Hepatocyte (in vitro differentiated cells): ENCODE results near the gene HSBP1L1. TPM values are rescaled to one million over a fixed set of nuclear protein-coding genes. Genes with fewer than 3 reads are reported as not detected.

Experiments
- DNase-seq: peaks from one replicate; pipeline ENCODE4 v3.0.0-alpha.2; 2016; ENCODE audit warnings: low spot score
- H2AFZ ChIP-seq: fragments of 200-600 bp; sonication (generic); 2 replicates; pipeline ENCODE4 v1.6.0; 2016; ENCODE audit warnings: antibody characterized with exemption, mild to moderate bottlenecking
- H3K27ac ChIP-seq: fragments of 200-600 bp; sonication (generic); 2 replicates; pipeline ENCODE4 v1.5.1; 2016; ENCODE audit warnings: mild to moderate bottlenecking
- H3K27me3 ChIP-seq: fragments of 200-600 bp; sonication (generic); 2 replicates; pipeline ENCODE4 v1.6.1; 2016
- H3K36me3 ChIP-seq: fragments of 200-600 bp; sonication (generic); replicated peaks from 2 replicates; pipeline ENCODE4 v1.5.1; 2016; ENCODE audit warnings: low read depth; ENCODE audit not compliant: insufficient read depth
- H3K4me1 ChIP-seq: fragments of 200-600 bp; sonication (generic); 2 replicates; pipeline ENCODE4 v1.5.1; 2016; ENCODE audit warnings: mild to moderate bottlenecking, moderate library complexity; ENCODE audit not compliant: insufficient read depth
- H3K4me2 ChIP-seq: fragments of 200-600 bp; sonication (generic); 2 replicates; pipeline ENCODE4 v1.6.0; 2016
- H3K4me3 ChIP-seq: fragments of 200-600 bp; sonication (generic); 2 replicates; pipeline ENCODE4 v1.5.1; 2016; ENCODE audit warnings: mild to moderate bottlenecking
- H3K79me2 ChIP-seq: fragments of 200-600 bp; sonication (generic); 2 replicates; pipeline ENCODE4 v1.6.0; 2017; ENCODE audit warnings: mild to moderate bottlenecking
- H3K9me2 ChIP-seq: fragments of 200-600 bp; sonication (generic); replicated peaks from 2 replicates; pipeline ENCODE4 v1.6.0; 2017; ENCODE audit warnings: mild to moderate bottlenecking; ENCODE audit not compliant: insufficient read depth
- H3K9me3 ChIP-seq: fragments of 200-600 bp; sonication (generic); 2 replicates; pipeline ENCODE4 v1.5.1; 2016; ENCODE audit warnings: low read depth, mild to moderate bottlenecking
- H4K20me1 ChIP-seq: fragments of 200-600 bp; sonication (generic); 2 replicates; pipeline ENCODE4 v1.6.0; 2016; ENCODE audit warnings: mild to moderate bottlenecking; ENCODE audit not compliant: insufficient read depth, poor library complexity, severe bottlenecking
- EZH2 ChIP-seq: fragments of 200-600 bp; sonication (generic); IDR thresholded peaks from 2 replicates; pipeline ENCODE4 v1.6.1; 2016; ENCODE audit warnings: antibody characterized with exemption, mild to moderate bottlenecking, borderline replicate concordance
- EZH2phosphoT487 ChIP-seq: fragments of 200-600 bp; sonication (generic); IDR thresholded peaks from one replicate; pipeline ENCODE4 v1.6.1; 2018; ENCODE audit warnings: antibody characterized with exemption, mild to moderate bottlenecking, low read depth, moderate library complexity; ENCODE audit not compliant: unreplicated experiment, severe bottlenecking
- WGBS: methylation state at CpG from one replicate; pipeline ENCODE4 v1.1.6; 2016; ENCODE audit warnings: low lambda C conversion rate; ENCODE audit errors: missing lambda C conversion rate; 5-methylcytosine and 5-hydroxymethylcytosine counted together
- polyA plus RNA-seq: library from polyadenylated mRNA; unstranded; fragments of >200 nt; fragmentation: Nextera tagmentation; extraction: Ambion mirVana; gene quantifications from 2 replicates; pipeline ENCODE4 v1.2.1, GENCODE V29; 2016
- total RNA-seq: library from RNA; depleted of rRNA; stranded (reverse); fragments of >200 nt; gene quantifications from 2 replicates; pipeline ENCODE4 v1.2.3, GENCODE V29; 2014
- TF ChIP-seq, protein P1 (sequence below): fragments of 200-600 bp; sonication (generic); IDR thresholded peaks from 2 replicates; pipeline ENCODE4 v1.5.1; 2016; ENCODE audit warnings: antibody characterized with exemption, mild to moderate bottlenecking; ENCODE audit not compliant: poor library complexity

HSBP1L1 gene
- total and polyA plus RNA-seq, 2 experiments from 2014 or later: 58.7 to 81.9 TPM

DNA sequence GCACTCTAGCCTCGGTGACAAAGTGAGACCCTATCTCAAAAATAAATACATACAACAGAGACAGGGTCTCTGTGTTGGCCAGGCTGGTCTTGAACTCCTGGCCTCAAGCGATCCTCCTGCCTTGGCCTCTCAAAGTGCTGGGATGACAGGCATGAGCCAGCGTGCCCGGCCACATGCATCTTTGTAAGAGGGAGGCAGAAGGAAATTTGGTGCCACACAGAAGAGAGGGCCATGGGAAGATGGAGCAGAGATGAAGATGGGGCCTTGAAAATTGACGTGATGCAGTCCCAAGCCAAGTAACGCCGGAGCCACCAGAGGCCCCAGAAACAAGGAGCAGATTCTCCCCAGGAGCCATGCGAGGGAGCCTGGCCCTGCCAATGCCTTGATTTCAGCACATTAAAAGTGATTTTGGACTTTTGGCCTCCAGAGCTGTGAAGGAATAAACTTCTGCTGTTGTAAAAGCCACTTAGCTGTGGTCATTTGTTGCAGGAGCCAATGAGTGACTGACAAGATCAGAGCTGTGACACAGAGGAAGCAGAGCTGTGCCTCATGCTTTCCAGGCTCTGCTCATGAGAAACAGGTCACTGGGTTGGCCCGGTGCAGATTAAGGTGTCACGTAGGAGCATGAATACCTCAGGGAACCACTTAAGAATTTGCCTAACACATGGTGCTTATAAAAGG, 10.3 kb upstream of the HSBP1L1 start:
- WGBS: 76% methylated on average over 10 of the region's 10 CpGs
- no peak overlapping the region for H2AFZ ChIP-seq
- no peaks in the 10 kb centered on the region for H3K27me3 ChIP-seq
- no peaks in the 10 kb centered on the region for H3K36me3 ChIP-seq
- H4K20me1 ChIP-seq: peaks cover 14% of the 10 kb centered on the region
- H3K27ac ChIP-seq: peak overlapping the region; percentile 84
- no peak overlapping the region for H3K4me3 ChIP-seq
- H3K9me3 ChIP-seq: no peaks in the 10 kb centered on the region
- no peak for TF ChIP-seq EZH2phosphoT487
- TF ChIP-seq, protein P1, sequence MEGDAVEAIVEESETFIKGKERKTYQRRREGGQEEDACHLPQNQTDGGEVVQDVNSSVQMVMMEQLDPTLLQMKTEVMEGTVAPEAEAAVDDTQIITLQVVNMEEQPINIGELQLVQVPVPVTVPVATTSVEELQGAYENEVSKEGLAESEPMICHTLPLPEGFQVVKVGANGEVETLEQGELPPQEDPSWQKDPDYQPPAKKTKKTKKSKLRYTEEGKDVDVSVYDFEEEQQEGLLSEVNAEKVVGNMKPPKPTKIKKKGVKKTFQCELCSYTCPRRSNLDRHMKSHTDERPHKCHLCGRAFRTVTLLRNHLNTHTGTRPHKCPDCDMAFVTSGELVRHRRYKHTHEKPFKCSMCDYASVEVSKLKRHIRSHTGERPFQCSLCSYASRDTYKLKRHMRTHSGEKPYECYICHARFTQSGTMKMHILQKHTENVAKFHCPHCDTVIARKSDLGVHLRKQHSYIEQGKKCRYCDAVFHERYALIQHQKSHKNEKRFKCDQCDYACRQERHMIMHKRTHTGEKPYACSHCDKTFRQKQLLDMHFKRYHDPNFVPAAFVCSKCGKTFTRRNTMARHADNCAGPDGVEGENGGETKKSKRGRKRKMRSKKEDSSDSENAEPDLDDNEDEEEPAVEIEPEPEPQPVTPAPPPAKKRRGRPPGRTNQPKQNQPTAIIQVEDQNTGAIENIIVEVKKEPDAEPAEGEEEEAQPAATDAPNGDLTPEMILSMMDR: no peak
- no peak for TF ChIP-seq EZH2
- peak; percentile 75 for DNase-seq
- H3K4me1 ChIP-seq: peaks cover 27% of the 10 kb centered on the region
- peaks cover 21% of the 10 kb centered on the region for H3K79me2 ChIP-seq
- no peaks in the 10 kb centered on the region for H3K9me2 ChIP-seq
- H3K4me2 ChIP-seq: no peak overlapping the region

GRCh38 chr18:79954791-79955190, 9.7 kb upstream of the HSBP1L1 start:
- DNase-seq: no peak
- Histone ChIP-seq H4K20me1 (peaks cover 9% of the 10 kb centered on the region), H3K27ac (peak overlapping the region; percentile 84), H3K36me3 (no peaks in the 10 kb centered on the region), H2AFZ (no peak overlapping the region), H3K4me3 (no peak overlapping the region), H3K9me2 (no peaks in the 10 kb centered on the region), H3K4me2 (no peak overlapping the region), H3K27me3 (no peaks in the 10 kb centered on the region), H3K79me2 (peaks cover 14% of the 10 kb centered on the region), H3K4me1 (peaks cover 25% of the 10 kb centered on the region), H3K9me3 (no peaks in the 10 kb centered on the region)
- 95% methylated on average over 5 of the region's 5 CpGs for WGBS
- TF ChIP-seq EZH2: no peak

GRCh38 chr18:79955302-79956075, 9.0 kb upstream of the HSBP1L1 start:
- Histone ChIP-seq H2AFZ (no peak overlapping the region), H4K20me1 (peaks cover 2% of the 10 kb centered on the region), H3K27ac (peak overlapping the region; percentile 84), H3K79me2 (peaks cover 7% of the 10 kb centered on the region), H3K4me3 (no peak overlapping the region), H3K9me2 (no peaks in the 10 kb centered on the region), H3K4me2 (no peak overlapping the region), H3K36me3 (no peaks in the 10 kb centered on the region), H3K27me3 (no peaks in the 10 kb centered on the region), H3K9me3 (no peaks in the 10 kb centered on the region), H3K4me1 (peaks cover 25% of the 10 kb centered on the region)
- TF ChIP-seq, protein P1: no peak
- TF ChIP-seq EZH2 (no peak), EZH2phosphoT487 (no peak)
- 91% methylated on average over 12 of the region's 12 CpGs for WGBS
- no peak for DNase-seq

GRCh38 chr18:79956276-79956675, 8.2 kb upstream of the HSBP1L1 start:
- H3K27ac ChIP-seq: no peak overlapping the region
- H3K4me2 ChIP-seq: no peak overlapping the region
- no peak for TF ChIP-seq EZH2phosphoT487
- TF ChIP-seq EZH2: no peak
- TF ChIP-seq, protein P1: no peak
- H4K20me1 ChIP-seq: no peaks in the 10 kb centered on the region
- no peaks in the 10 kb centered on the region for H3K27me3 ChIP-seq
- WGBS: 75% methylated on average over 2 of the region's 2 CpGs
- peaks cover under 1% of the 10 kb centered on the region for H3K79me2 ChIP-seq
- no peaks in the 10 kb centered on the region for H3K36me3 ChIP-seq
- no peak for DNase-seq
- H2AFZ ChIP-seq: no peak overlapping the region
- H3K9me3 ChIP-seq: no peaks in the 10 kb centered on the region
- H3K9me2 ChIP-seq: no peaks in the 10 kb centered on the region
- H3K4me1 ChIP-seq: peaks cover 33% of the 10 kb centered on the region
- H3K4me3 ChIP-seq: no peak overlapping the region
